Activated CD4-positive, alpha-beta memory T cell treated with anti-CD3 and anti-CD28 coated beads, Interleukin-2, amount 10 ng/mL, durations not matched to agents 7 days and 5 days (primary cell): ENCODE data around the gene GPR146. TPM values are rescaled to one million over a fixed set of nuclear protein-coding genes. Genes with fewer than 3 reads are reported as not detected.

ENCODE experiments used
- CTCF ChIA-PET: fragments of 350-600 bp; sonication (Branson Sonifier 250); formaldehyde crosslinking; loops from one replicate; lab custom pipeline; 2021; ENCODE audit warnings: antibody characterized with exemption, inconsistent platforms; lab: Charles Lee
- POLR2A ChIA-PET: fragments of 350-600 bp; sonication (Branson Sonifier 250); formaldehyde crosslinking; loops from one replicate; lab custom pipeline; 2021; ENCODE audit warnings: antibody characterized with exemption; lab: Charles Lee
- DNase-seq: peaks from one replicate; pipeline ENCODE4 v3.0.0-alpha.2; 2020
- H3K27ac Mint-ChIP-seq: one replicate; pipeline ENCODE4 v1.8.0; 2021; ENCODE audit warnings: mild to moderate bottlenecking, mixed read lengths
- H3K27me3 Mint-ChIP-seq: one replicate; pipeline ENCODE4 v1.8.0; 2021; ENCODE audit warnings: mixed read lengths
- H3K36me3 Mint-ChIP-seq: one replicate; pipeline ENCODE4 v1.8.0; 2021; ENCODE audit warnings: low read depth, mixed read lengths
- H3K4me1 Mint-ChIP-seq: one replicate; pipeline ENCODE4 v1.8.0; 2021; ENCODE audit warnings: mixed read lengths
- H3K4me3 Mint-ChIP-seq: one replicate; pipeline ENCODE4 v1.8.0; 2021; ENCODE audit warnings: mild to moderate bottlenecking, mixed read lengths
- H3K9me3 Mint-ChIP-seq: one replicate; pipeline ENCODE4 v1.8.0; 2021; ENCODE audit warnings: mixed read lengths
- total RNA-seq, 2 experiments: library from RNA; stranded (reverse); gene quantifications; one replicate each; pipeline ENCODE4 v1.2.3, GENCODE V29; 2021

GPR146 gene
- total RNA-seq, 2 experiments from 2014 or later = 10.0 to 10.1 TPM

DNA sequence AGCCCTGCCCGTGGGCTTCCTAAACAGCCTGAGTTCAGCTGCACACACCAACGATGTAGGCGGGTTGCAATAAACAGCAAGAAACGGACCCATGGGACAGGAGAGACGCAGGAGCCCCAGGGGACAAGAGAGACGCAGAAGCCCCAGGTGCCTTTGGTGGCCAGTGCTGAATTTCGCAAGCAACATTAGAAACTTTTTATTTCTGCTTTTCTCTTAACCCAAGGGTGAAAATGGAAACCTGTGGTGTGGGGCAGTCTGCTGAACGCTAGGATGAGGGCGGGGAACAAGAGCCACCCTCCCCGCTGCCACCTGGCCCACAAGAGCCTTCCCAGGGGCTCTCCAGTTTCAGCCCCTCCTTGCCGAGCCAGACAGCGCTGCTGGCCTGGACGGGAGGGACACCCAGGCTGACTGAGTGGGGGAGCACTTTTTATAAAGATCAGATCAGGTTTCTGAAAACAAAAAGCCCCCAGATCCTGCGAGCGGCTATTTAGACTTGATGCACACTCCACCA lies 20.0 kb upstream of the GPR146 start:
- Mint-ChIP-seq H3K4me3 (no peak overlapping the region), H3K36me3 (peaks cover 26% of the 10 kb centered on the region), H3K27me3 (no peaks in the 10 kb centered on the region), H3K4me1 (peaks cover 17% of the 10 kb centered on the region), H3K27ac (no peak overlapping the region), H3K9me3 (peaks cover 7% of the 10 kb centered on the region)
- CTCF ChIA-PET = interaction anchor here (0.8 kb wide), 1 partner anchor 42 kb away, joined by 3 read pairs; no protein-coding TSS in a partner anchor
- POLR2A ChIA-PET = interaction anchor here (1.1 kb wide), 1 partner anchor 34 kb away, joined by 3 read pairs; no protein-coding TSS in a partner anchor
- no peak for DNase-seq

DNA sequence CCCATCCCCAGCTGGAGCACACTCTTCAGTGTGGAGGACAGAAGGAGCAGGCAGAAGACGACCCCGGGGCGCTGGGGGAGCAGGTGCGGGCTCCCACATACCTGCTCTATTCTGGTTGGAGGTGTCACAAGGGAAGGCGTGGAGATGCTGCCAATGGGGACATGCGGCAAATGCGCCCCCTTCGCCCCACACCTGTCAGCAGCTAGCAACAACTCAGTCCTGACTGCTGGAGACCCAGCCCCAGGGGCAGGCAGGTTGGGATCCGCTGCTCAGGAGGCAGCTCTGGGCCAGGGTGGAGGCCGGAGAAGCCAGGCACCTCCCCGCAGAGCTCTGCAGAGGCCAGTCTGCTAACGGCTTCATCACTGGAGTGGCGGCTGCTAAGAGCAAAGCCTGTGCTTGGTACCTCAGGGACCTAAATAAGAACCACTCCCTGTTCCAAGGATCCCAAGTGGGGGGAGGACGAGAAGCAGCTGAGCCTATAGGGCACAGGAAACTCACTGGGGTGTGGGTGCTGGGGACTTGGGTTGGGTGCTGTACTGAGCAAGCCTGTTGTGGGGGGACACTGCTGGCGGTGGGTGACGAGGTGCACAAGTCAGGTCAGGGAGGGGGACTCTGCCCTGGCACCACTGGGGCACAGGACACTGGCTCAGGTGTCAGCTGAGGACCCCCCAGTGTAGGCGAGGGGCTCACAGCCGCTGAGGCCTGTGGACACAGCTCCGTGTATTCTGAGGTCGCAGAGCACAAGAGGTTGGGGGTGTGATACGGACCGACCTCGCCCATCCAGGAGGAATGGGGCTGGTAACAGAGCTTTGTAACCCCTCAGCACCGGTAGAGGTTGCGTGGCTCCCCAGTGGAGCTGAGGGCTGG lies 19.2 kb upstream of the GPR146 start:
- ChIA-PET POLR2A (interaction anchor here (1.1 kb wide), 1 partner anchor 33 kb away, joined by 3 read pairs; no protein-coding TSS in a partner anchor), CTCF (interaction anchor here (0.8 kb wide), 1 partner anchor 41 kb away, joined by 3 read pairs; no protein-coding TSS in a partner anchor)
- peaks cover 7% of the 10 kb centered on the region for H3K9me3 Mint-ChIP-seq
- H3K27ac Mint-ChIP-seq = no peak overlapping the region
- H3K4me3 Mint-ChIP-seq = no peak overlapping the region
- DNase-seq = no peak
- peaks cover 24% of the 10 kb centered on the region for H3K4me1 Mint-ChIP-seq
- H3K36me3 Mint-ChIP-seq = peaks cover 26% of the 10 kb centered on the region
- no peaks in the 10 kb centered on the region for H3K27me3 Mint-ChIP-seq

DNA sequence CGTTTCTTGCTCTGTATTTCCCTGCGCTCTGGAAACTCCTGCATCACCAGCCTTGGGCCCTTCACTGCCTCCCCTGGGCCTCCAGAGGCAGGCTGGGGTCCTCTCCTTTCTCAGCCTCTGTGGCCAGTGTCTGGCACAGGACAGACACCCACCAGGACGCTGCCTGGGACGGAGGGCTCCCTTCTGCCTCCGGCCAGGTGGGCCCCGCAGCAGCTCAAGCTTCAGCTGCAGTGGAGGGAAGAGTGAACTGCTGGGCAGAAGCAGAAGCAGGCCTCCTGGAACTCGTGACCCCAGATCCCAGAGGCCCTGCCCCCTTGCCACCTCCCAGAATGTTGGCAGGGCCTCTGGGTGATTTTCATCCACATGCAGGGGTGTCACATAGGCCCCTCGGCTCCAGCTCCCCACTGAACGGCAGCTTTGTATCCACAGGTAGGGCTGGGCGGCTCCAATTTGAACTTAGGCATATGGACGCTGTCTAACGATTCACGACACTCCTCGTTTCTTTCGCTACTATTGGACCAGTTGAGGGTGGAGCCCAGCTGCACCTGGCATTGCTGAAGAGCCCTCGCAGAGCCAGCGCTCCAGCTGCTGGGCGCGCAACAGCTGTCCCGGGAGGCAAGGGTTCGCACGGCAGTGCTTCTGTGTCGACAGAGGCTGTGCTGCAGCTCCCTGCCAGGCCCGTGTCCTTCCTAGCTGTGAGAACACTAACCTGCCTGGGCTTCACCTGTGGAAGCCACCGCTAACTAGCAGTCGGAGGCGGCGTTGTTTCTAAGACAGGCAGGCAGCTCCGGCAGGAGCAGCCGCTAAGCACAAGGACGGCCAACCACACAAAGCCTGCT lies 18.4 kb upstream of the GPR146 start:
- no peak overlapping the region for H3K4me3 Mint-ChIP-seq
- peaks cover 31% of the 10 kb centered on the region for H3K4me1 Mint-ChIP-seq
- no peaks in the 10 kb centered on the region for H3K27me3 Mint-ChIP-seq
- no peak for DNase-seq
- H3K9me3 Mint-ChIP-seq = peaks cover 7% of the 10 kb centered on the region
- no peak overlapping the region for H3K27ac Mint-ChIP-seq
- ChIA-PET POLR2A (interaction anchor here (1.1 to 1.2 kb wide), 2 partner anchors 18 to 32 kb away, joined by 3 to 4 read pairs; partner anchors contain the start of gene GPR146), CTCF (no interaction called here)
- peaks cover 26% of the 10 kb centered on the region for H3K36me3 Mint-ChIP-seq

DNA sequence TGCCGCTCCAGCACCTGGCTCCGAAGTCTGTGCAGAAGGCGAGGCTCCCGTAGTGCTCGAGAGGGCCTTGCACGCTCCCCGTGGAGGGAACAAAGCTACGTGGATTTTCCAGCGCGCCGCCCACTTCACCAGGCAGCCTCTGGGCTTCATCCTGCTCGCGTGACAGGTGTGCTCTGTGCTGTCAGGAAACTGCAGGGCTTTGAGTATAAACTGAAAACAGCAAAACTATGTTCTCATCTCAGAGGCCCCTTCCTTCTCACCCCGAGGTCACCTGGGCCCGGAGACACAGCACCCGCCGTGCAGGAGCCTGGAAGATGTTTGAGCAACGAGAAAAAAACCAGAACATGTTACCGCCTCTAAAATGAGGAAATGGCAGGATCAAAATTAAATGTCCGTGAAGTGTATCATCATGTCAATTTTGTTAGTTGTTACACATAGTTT lies 17.6 kb upstream of the GPR146 start:
- DNase-seq = no peak
- Mint-ChIP-seq H3K4me3 (peak overlapping the region; percentile 63), H3K9me3 (peaks cover 2% of the 10 kb centered on the region), H3K36me3 (peaks cover 21% of the 10 kb centered on the region), H3K27ac (peak overlapping the region; percentile 59), H3K27me3 (no peaks in the 10 kb centered on the region), H3K4me1 (peaks cover 33% of the 10 kb centered on the region)
- POLR2A ChIA-PET = interaction anchor here (1.2 kb wide), 1 partner anchor 17 kb away, joined by 4 read pairs; the partner anchor contains the start of gene GPR146
- CTCF ChIA-PET = interaction anchor here (1.6 kb wide), 1 partner anchor 18 kb away, joined by 6 read pairs; the partner anchor contains the start of gene GPR146

DNA sequence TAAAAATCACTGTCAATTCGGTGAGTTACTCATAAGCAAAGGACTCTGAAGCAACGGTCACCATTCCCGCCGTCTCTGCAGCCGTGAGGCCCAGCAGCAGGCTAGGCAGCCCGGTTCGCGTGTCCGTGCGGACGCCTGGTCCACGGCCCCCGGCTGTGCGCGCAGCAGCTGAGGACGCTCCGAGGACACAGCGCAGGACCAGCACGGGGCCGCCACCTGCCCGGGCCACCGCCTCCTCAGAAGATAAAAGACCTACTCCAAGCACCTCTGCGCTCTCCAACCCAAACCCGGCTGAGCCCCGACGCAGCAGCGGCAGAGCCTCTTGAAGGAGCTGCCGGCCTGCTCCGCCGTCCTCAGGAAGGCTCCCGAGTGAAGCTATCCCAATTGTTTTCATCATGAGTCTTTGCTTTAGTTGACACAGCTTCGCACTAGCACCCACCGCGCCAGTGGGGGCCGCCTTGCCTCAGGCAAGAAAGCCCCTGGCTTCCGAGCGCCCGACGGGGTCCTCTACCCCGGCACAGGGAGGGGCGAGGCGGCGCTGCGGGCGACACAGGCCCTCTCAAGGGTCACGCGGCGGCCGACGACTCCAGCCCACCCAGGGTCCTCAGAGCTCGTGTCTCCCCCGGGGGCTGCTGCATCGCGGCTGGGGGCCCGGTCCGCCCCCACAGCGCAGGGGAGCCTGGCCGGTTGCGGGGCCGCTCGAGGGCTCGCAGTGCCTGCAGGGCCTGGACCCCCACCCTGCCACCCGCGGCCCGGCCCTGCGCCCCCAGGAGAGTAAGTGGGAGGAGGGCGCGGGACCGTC lies 16.9 kb upstream of the GPR146 start:
- DNase-seq = no peak
- ChIA-PET POLR2A (interaction anchor here (1.2 to 2.4 kb wide), 3 partner anchors 17 to 31 kb away, joined by 4 to 11 read pairs (median 4); partner anchors contain the start of gene GPR146), CTCF (interaction anchor here (1.6 kb wide), 1 partner anchor 17 kb away, joined by 6 read pairs; the partner anchor contains the start of gene GPR146)
- Mint-ChIP-seq H3K4me3 (peak overlapping the region; percentile 63), H3K27ac (peak overlapping the region; percentile 56), H3K36me3 (peaks cover 17% of the 10 kb centered on the region), H3K9me3 (peaks cover 2% of the 10 kb centered on the region), H3K27me3 (no peaks in the 10 kb centered on the region), H3K4me1 (peaks cover 37% of the 10 kb centered on the region)

DNA sequence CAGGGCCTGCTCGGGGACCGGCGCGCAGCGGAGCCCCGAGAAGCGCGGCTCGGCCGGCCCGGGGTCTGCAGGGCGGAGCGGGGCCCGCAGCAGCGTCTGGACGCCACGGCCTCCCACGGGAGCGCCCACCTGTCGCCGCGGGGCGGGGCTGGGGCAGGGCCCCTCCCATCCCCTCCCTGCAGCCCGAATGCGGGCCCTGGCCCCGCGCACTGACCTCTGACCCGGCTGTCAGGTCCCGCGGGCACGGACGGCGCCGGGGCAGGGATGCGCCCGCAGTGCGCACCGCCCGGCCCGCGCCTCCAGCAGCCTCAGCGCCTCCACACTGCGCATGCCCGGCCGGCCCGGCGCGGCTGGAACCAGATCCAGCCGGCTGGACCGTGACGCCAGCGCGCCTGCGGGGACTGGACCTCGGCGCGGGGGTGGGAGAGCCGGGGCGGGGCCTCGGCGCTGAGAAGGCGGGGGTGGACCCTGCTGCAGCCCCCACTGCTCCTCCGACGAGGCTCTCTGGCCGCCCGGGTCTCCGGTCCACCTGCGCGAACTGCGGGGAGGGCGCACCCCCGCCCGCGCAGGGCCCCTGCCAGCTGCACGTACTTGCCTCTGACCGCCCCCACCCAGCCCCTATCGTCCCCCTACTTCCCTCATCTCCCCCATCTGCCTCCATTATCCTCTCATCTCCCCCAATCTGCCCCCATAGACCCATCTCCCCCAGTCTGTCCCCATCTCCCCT lies 16.1 kb upstream of the GPR146 start:
- no peaks in the 10 kb centered on the region for H3K9me3 Mint-ChIP-seq
- H3K27me3 Mint-ChIP-seq = no peaks in the 10 kb centered on the region
- peak overlapping the region; percentile 76 for H3K4me3 Mint-ChIP-seq
- H3K27ac Mint-ChIP-seq = peak overlapping the region; percentile 79
- DNase-seq = peak; percentile 89
- H3K36me3 Mint-ChIP-seq = peaks cover 17% of the 10 kb centered on the region
- H3K4me1 Mint-ChIP-seq = peaks cover 43% of the 10 kb centered on the region
- POLR2A ChIA-PET = interaction anchor here (1.8 to 2.4 kb wide), 2 partner anchors 16 to 30 kb away, joined by 4 to 11 read pairs; partner anchors contain the start of gene GPR146
- CTCF ChIA-PET = interaction anchor here (1.6 kb wide), 1 partner anchor 16 kb away, joined by 6 read pairs; the partner anchor contains the start of gene GPR146

DNA sequence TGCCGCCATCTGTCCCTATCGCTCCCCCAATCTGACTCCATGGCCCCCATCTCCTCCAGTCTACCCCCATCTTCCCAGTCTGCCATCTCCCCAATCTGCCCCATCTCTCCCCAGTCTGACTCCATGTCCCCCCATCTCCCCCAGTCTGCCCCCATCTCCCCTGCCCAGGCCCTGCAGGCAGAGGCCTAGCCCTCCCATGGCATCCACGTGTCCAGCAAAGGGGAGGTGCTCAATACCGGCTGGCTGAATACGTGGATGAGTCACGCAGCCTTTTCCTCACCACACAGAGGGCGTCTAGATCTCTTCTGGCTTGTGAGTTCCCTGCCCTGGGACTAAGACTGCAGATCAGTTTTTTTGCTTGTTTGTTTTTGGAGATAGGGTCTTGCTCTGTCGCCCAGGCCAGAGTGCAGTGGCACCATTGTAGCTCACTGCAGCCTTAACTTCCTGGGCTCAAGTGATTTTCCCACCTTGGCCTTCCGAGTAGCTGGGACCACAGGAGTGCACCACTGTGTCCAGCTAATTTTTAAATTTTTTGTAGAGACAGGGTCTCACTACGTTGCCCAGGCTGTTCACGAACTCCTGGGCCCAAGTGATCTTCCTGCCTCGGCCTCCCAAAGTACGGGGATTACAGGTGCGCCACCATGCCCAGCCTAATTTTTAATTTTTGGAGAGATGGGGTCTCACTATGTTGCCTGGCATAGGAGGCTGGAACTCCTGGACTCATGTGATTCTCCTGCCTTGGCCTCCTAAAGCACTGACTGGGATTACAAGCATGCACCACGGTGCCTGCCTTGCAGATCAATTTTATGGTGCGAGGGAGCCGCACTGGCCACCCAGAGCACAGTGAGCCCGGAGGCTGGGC lies 15.3 kb upstream of the GPR146 start:
- H3K27ac Mint-ChIP-seq = peak overlapping the region; percentile 79
- H3K9me3 Mint-ChIP-seq = no peaks in the 10 kb centered on the region
- DNase-seq = peak; percentile 79
- peaks cover 51% of the 10 kb centered on the region for H3K4me1 Mint-ChIP-seq
- H3K4me3 Mint-ChIP-seq = peak overlapping the region; percentile 76
- ChIA-PET CTCF (interaction anchor here (0.6 kb wide), 1 partner anchor 40 kb away, joined by 3 read pairs; no protein-coding TSS in a partner anchor), POLR2A (interaction anchor here (1.8 to 2.4 kb wide), 2 partner anchors 15 to 30 kb away, joined by 4 to 11 read pairs; partner anchors contain the start of gene GPR146)
- no peaks in the 10 kb centered on the region for H3K27me3 Mint-ChIP-seq
- peaks cover 13% of the 10 kb centered on the region for H3K36me3 Mint-ChIP-seq

DNA sequence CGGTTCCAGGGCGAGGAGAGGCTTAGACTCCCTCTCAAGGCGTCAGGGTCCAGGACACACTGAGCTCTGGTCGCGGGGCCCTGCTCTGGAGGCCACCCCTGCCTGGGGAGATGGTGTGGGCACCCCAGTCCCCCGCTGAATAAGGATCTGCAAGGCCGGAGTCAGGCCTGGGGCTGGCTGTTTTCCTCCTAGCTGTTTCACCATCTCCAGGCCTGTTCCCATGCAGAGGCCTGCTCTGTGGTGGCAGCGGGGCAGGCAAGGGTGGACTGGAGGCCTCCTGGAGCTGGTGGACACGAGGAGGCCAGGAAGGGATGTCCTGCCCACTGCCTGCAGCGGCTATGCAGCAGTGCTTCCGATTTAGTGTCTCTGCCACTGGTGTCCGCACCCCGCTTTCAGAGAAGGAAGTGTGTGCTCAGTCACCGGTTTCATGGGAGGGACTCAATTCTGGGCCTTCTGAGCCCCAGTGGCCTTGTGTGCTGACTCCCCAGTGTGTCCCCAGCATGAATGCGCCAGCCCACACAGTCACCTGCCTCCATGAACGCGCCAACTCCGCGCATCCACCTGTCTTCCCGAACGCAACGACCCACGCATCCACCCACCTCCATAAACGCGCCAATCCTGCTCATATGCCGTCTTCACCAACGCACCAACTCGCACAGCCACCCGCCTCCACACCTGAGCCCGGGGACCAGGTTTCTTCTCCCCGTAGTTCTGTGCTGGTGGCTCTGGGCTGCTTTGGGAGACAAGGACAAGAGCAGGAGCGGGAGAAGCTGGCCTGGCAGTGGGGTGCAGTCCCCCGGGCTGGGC lies 14.5 kb upstream of the GPR146 start:
- no peak for DNase-seq
- CTCF ChIA-PET = interaction anchor here (0.7 to 1.2 kb wide), 3 partner anchors 13 to 55 kb away, joined by 3 to 4 read pairs (median 3); partner anchors contain the start of gene COX19
- Mint-ChIP-seq H3K4me1 (peaks cover 57% of the 10 kb centered on the region), H3K36me3 (peaks cover 16% of the 10 kb centered on the region), H3K4me3 (no peak overlapping the region), H3K27me3 (no peaks in the 10 kb centered on the region), H3K9me3 (peaks cover under 1% of the 10 kb centered on the region), H3K27ac (peak overlapping the region; percentile 47)
- POLR2A ChIA-PET = interaction anchor here (2.4 kb wide), 1 partner anchor 15 kb away, joined by 11 read pairs; the partner anchor contains the start of gene GPR146

DNA sequence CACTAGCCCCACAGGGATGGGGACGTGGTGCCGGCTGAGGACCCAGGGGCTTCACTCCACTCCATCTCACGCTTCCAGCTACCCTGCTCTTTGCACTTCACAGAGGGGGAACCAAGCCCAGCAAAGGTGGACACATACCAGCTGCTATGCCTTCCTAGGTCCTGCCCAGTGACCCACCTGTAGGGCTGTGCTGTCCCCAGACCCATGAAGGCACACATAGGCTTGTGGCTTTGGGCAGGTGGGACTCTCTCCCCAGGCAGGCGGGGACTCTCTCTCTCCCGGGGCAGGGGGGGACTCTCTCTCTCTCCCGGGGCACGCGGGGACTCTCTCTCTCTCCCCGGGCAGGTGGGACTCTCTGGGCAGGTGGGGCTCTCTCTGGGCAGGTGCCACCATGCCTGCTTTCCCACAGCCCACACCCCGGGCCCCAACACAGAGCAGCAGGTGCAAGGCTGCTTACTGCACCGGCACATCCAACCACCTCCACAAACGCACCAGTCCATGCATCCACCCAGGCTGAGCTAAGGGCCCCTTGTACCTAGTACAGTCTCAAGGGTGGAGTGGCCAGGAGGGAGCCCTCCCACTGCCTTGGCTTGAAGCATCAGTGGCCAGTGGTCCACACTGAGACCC lies 13.8 kb upstream of the GPR146 start:
- H3K4me3 Mint-ChIP-seq = no peak overlapping the region
- no peaks in the 10 kb centered on the region for H3K27me3 Mint-ChIP-seq
- no peak for DNase-seq
- no peak overlapping the region for H3K27ac Mint-ChIP-seq
- peaks cover 60% of the 10 kb centered on the region for H3K4me1 Mint-ChIP-seq
- ChIA-PET CTCF (interaction anchor here (0.7 to 1.2 kb wide), 2 partner anchors 13 to 55 kb away, joined by 3 to 4 read pairs; partner anchors contain the start of gene COX19), POLR2A (interaction anchor here (0.7 kb wide), 1 partner anchor 14 kb away, joined by 3 read pairs; the partner anchor contains the start of gene GPR146)
- H3K36me3 Mint-ChIP-seq = peaks cover 20% of the 10 kb centered on the region
- H3K9me3 Mint-ChIP-seq = peaks cover 5% of the 10 kb centered on the region
